ENCODE data around the gene ARMC9. TPM values are rescaled to one million over a fixed set of nuclear protein-coding genes. Genes with fewer than 3 reads are reported as not detected.

ARMC9 gene
- total and polyA plus RNA-seq, 2 donors (not counting 3 experiments of a cell fraction or from before 2014, with no cell fraction given), result 16.4 to 24.2 TPM

GRCh38 chr2:231296401-231296974, 98.1 kb downstream of the ARMC9 start:
- no peaks in the 10 kb centered on the region for H3K79me2 ChIP-seq (ENCODE audit: control insufficient read depth, insufficient read depth, low read length)
- POLR2A ChIA-PET, result no interaction called here
- H3K27me3 ChIP-seq (ENCODE audit: control insufficient read depth in 2 of 2, insufficient read depth in 2 of 2, low read length in 2 of 2), result no peaks in the 10 kb centered on the region
- H3K9me1 ChIP-seq (replicated peaks; ENCODE audit: control insufficient read depth, extremely low read depth, insufficient read depth, low read length), result no peaks in the 10 kb centered on the region
- no TSS peak for BruUV-seq (replicated peaks)
- intact Hi-C loops (cut with micrococcal nuclease) (loop anchor here (2.0 to 5.0 kb wide), 2 partner anchors 68 to 194 kb away; no protein-coding TSS in a partner anchor), dilution Hi-C loops (cut with MboI; ENCODE audit: extremely low pct_ligation_motif_present, low sequenced_read_pairs) (no loop called here)
- DNase-seq (ENCODE audit: low read depth, low spot score), result no peak
- no peak overlapping the region for H2AFZ ChIP-seq (ENCODE audit: low read depth, low read length)
- H3K4me1 ChIP-seq (ENCODE audit: control insufficient read depth, extremely low read depth, insufficient read depth, low read length), result peaks cover 18% of the 10 kb centered on the region
- H3K4me2 ChIP-seq (ENCODE audit: insufficient read depth, low read length), result no peak overlapping the region
- no peak overlapping the region for H3K4me3 ChIP-seq (replicated peaks in 1 of 3; ENCODE audit: insufficient read depth in 1 of 3, low read depth in 1 of 3, low read length in 3 of 3)
- H3K9ac ChIP-seq (replicated peaks; ENCODE audit: extremely low read depth, insufficient read depth, low read length), result no peak overlapping the region
- no peaks in the 10 kb centered on the region for H4K20me1 ChIP-seq (replicated peaks; ENCODE audit: control insufficient read depth, extremely low read depth, insufficient read depth, low read length)
- no peak overlapping the region for H3K27ac ChIP-seq (ENCODE audit: insufficient read depth, low read depth, low read length)
- TF ChIP-seq POLR2AphosphoS5 (IDR thresholded peaks at IDR 0.05; ENCODE audit: insufficient read depth, low read depth, low read length), result no peak
- TF ChIP-seq EZH2 (IDR thresholded peaks at IDR 0.05; ENCODE audit: borderline replicate concordance, low read depth, low read length, severe bottlenecking), result no peak
- no peak for TF ChIP-seq GATA2 (IDR thresholded peaks at IDR 0.05; ENCODE audit: insufficient read depth, insufficient read length, low read depth, low read length)
- TF ChIP-seq CTCF (IDR thresholded peaks at IDR 0.05; ENCODE audit: extremely low read depth in 1 of 2, insufficient read depth in 1 of 2, low read depth in 1 of 2, low read length in 2 of 2), result no peak
- peaks cover 0 to 4% of the 10 kb centered on the region in 2 experiments for H3K36me3 ChIP-seq (ENCODE audit: control insufficient read depth in 2 of 2, extremely low read depth in 1 of 2, insufficient read depth in 2 of 2, low read length in 2 of 2)
- CTCF ChIA-PET, result interaction anchor here (0.8 to 6.2 kb wide), 22 partner anchors 10 to 193 kb away, joined by 3 to 77 read pairs (median 6); partner anchors contain the start of gene B3GNT7
- no peaks in the 10 kb centered on the region for H3K9me3 ChIP-seq (replicated peaks; ENCODE audit: control insufficient read depth, insufficient read depth, low read length)
- no peak for FAIRE-seq

Data from endothelial cell of umbilical vein (primary cell).